ENCODE measurements around the gene ADAM22.

GRCh38 chr7:88200789-88201188 lies 266.7 kb downstream of the ADAM22 start:
- TF ChIP-seq EZH2phosphoT487 (conservative IDR thresholded peaks at IDR 0.05; ENCODE audit: low read length) (no peak), CTCF (IDR thresholded peaks at IDR 0.05; ENCODE audit: insufficient read depth, low read length, poor library complexity, severe bottlenecking) (no peak)
